ENCODE results near the gene GAS5. TPM values are rescaled to one million over a fixed set of nuclear protein-coding genes. Genes with fewer than 3 reads are reported as not detected.
"Not testable (repeated sequence)": the region's sequence is repeated elsewhere in the genome, so short reads cannot be mapped to it uniquely, and the experiment has no call there.

GAS5 gene
- polyA plus RNA-seq, 2 donors = 419 to 527 TPM

DNA sequence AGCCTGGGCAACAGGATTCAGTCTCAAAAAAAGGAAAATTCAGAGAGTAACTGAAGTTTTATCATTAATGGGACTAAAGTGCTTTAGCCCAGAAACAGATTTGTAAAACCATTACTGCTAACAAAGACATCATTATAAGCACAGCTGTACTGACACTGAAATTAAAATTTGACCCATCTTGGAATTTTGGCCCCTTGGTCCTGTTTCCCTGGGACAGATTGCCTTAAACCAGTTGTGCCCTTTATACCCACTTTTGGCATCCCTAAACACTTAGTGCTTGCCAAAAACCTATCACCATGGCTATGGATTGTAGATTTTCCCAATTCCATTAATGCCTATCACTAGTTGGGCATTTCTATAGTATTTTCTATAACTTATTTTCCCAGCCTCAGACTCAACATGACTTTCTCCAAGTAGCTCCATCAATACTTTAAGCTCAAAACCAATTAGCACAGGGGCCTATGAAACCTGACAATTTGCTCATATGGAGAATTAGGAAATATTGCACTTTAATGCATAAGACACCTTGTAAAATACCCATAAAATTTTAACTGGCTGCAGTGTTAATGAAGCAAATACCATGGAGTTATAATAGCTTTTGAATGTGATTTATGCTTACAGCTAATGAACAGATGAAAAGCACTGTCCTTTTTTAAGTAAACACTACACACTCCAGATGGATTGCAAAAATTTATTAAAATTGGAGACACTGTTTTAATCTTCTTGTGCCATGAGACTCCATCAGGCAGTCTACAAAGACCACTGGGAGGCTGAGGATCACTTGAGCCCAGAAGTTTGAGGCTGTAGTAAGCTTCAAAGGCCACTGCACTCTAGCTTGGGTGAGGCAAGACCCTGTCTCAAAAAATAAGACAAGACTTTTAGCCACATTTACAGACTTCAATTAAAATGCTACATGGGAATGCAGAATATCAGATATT lies 4.3 kb downstream of the GAS5 start:
- Histone ChIP-seq H3K27me3 (ENCODE audit: control insufficient read depth in 1 of 2, insufficient read depth in 2 of 2, low read length in 2 of 2) (no peaks in the 10 kb centered on the region), H3K9me3 (ENCODE audit: control insufficient read depth in 2 of 2, insufficient read depth in 1 of 2, low read depth in 1 of 2, low read length in 1 of 2) (no peaks in the 10 kb centered on the region), H3K4me1 (ENCODE audit: control insufficient read depth in 2 of 2, insufficient read depth in 2 of 2, low read length in 1 of 2) (no peaks in the 10 kb centered on the region), H3K27ac (ENCODE audit: low read depth in 2 of 2, low read length in 1 of 2) (no peak overlapping the region), H3K36me3 (ENCODE audit: control insufficient read depth in 2 of 2, insufficient read depth in 2 of 2, low read length in 1 of 2) (peaks cover 7 to 10% of the 10 kb centered on the region in 2 donors), H3K4me3 (ENCODE audit: low read depth in 1 of 2, low read length in 2 of 2) (no peak overlapping the region)

DNA sequence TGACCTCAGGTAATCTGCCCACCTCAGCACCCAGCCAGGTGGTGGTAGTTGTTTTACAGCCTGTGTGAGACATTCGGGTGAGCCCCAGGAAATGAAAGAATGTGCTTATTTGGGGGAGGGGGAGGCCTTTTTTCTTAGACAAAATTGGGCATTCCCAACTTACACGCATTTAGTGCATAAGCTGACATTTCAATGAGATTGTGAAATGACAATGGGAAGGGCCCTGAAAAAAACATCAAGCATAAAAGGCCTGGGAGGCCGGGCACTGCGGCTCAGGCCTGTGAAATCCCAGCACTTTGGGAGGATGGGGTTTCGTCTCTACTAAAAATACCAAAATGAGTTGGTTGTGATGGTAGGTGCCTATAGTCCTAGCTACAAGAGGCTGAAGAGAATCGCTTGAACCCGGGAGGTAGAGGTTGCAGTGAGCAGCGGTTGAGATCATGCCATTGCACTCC lies 5.0 kb downstream of the GAS5 start:
- WGBS, 2 donors = 68 to 71% methylated on average over 8 of the region's 8 CpGs
- Histone ChIP-seq H3K9me3 (ENCODE audit: control insufficient read depth in 2 of 2, insufficient read depth in 1 of 2, low read depth in 1 of 2, low read length in 1 of 2) (no peaks in the 10 kb centered on the region), H3K27me3 (ENCODE audit: control insufficient read depth in 1 of 2, insufficient read depth in 2 of 2, low read length in 2 of 2) (no peaks in the 10 kb centered on the region), H3K27ac (ENCODE audit: low read depth in 2 of 2, low read length in 1 of 2) (no peak overlapping the region), H3K4me1 (ENCODE audit: control insufficient read depth in 2 of 2, insufficient read depth in 2 of 2, low read length in 1 of 2) (no peaks in the 10 kb centered on the region), H3K36me3 (ENCODE audit: control insufficient read depth in 2 of 2, insufficient read depth in 2 of 2, low read length in 1 of 2) (peaks cover 7 to 10% of the 10 kb centered on the region in 2 donors), H3K4me3 (ENCODE audit: low read depth in 1 of 2, low read length in 2 of 2) (no peak overlapping the region)

GRCh38 chr1:173862146-173862768 lies 5.5 kb downstream of the GAS5 start:
- H3K4me1 ChIP-seq (ENCODE audit: control insufficient read depth in 2 of 2, insufficient read depth in 2 of 2, low read length in 1 of 2); H3K27me3 ChIP-seq (ENCODE audit: control insufficient read depth in 1 of 2, insufficient read depth in 2 of 2, low read length in 2 of 2); H3K4me3 ChIP-seq (ENCODE audit: low read depth in 1 of 2, low read length in 2 of 2); H3K9me3 ChIP-seq (ENCODE audit: control insufficient read depth in 2 of 2, insufficient read depth in 1 of 2, low read depth in 1 of 2, low read length in 1 of 2); H3K27ac ChIP-seq (ENCODE audit: low read depth in 2 of 2, low read length in 1 of 2): not testable (repeated sequence)
- H3K36me3 ChIP-seq (ENCODE audit: control insufficient read depth in 2 of 2, insufficient read depth in 2 of 2, low read length in 1 of 2) = peaks cover 11 to 14% of the 10 kb centered on the region in 2 donors
- 75 to 80% methylated on average over 13 of the region's 13 CpGs for whole genome bisulfite sequencing, 2 donors

- H3K36me3 ChIP-seq (ENCODE audit: control insufficient read depth in 2 of 2, insufficient read depth in 2 of 2, low read length in 1 of 2) = peaks cover 11 to 14% of the 10 kb centered on the region in 2 donors
These were observed 6.1 kb downstream of the GAS5 start for GRCh38 chr1:173861731-173862145.

GRCh38 chr1:173860065-173860464 lies 7.7 kb downstream of the GAS5 start:
- Histone ChIP-seq H3K27me3 (ENCODE audit: control insufficient read depth in 1 of 2, insufficient read depth in 2 of 2, low read length in 2 of 2) (no peaks in the 10 kb centered on the region), H3K4me1 (ENCODE audit: control insufficient read depth in 2 of 2, insufficient read depth in 2 of 2, low read length in 1 of 2) (no peaks in the 10 kb centered on the region), H3K27ac (ENCODE audit: low read depth in 2 of 2, low read length in 1 of 2) (no peak overlapping the region), H3K4me3 (ENCODE audit: low read depth in 1 of 2, low read length in 2 of 2) (no peak overlapping the region), H3K36me3 (ENCODE audit: control insufficient read depth in 2 of 2, insufficient read depth in 2 of 2, low read length in 1 of 2) (peaks cover 11 to 14% of the 10 kb centered on the region in 2 donors), H3K9me3 (ENCODE audit: control insufficient read depth in 2 of 2, insufficient read depth in 1 of 2, low read depth in 1 of 2, low read length in 1 of 2) (no peaks in the 10 kb centered on the region)
- 88 to 91% methylated on average over 1 of the region's 1 CpG for WGBS, 2 donors

More at GRCh38 chr1:173861731-173862145, 6.1 kb downstream of the GAS5 start:
- Histone ChIP-seq H3K27me3 (ENCODE audit: control insufficient read depth in 1 of 2, insufficient read depth in 2 of 2, low read length in 2 of 2) (no peaks in the 10 kb centered on the region), H3K4me3 (ENCODE audit: low read depth in 1 of 2, low read length in 2 of 2) (no peak overlapping the region), H3K9me3 (ENCODE audit: control insufficient read depth in 2 of 2, insufficient read depth in 1 of 2, low read depth in 1 of 2, low read length in 1 of 2) (no peaks in the 10 kb centered on the region), H3K27ac (ENCODE audit: low read depth in 2 of 2, low read length in 1 of 2) (no peak overlapping the region), H3K4me1 (ENCODE audit: control insufficient read depth in 2 of 2, insufficient read depth in 2 of 2, low read length in 1 of 2) (no peaks in the 10 kb centered on the region)
- WGBS, 2 donors = 89 to 90% methylated on average over 7 of the region's 7 CpGs

- H3K4me1 ChIP-seq (ENCODE audit: control insufficient read depth in 2 of 2, insufficient read depth in 2 of 2, low read length in 1 of 2); H3K27me3 ChIP-seq (ENCODE audit: control insufficient read depth in 1 of 2, insufficient read depth in 2 of 2, low read length in 2 of 2); H3K27ac ChIP-seq (ENCODE audit: low read depth in 2 of 2, low read length in 1 of 2); H3K4me3 ChIP-seq (ENCODE audit: low read depth in 1 of 2, low read length in 2 of 2); H3K9me3 ChIP-seq (ENCODE audit: control insufficient read depth in 2 of 2, insufficient read depth in 1 of 2, low read depth in 1 of 2, low read length in 1 of 2): not testable (repeated sequence)
- 98 to 100% methylated on average over 5 of the region's 5 CpGs for WGBS, 2 donors
- H3K36me3 ChIP-seq (ENCODE audit: control insufficient read depth in 2 of 2, insufficient read depth in 2 of 2, low read length in 1 of 2) = peaks cover 11% of the 10 kb centered on the region in 2 donors
These were observed 8.2 kb downstream of the GAS5 start for GRCh38 chr1:173859547-173859946.

GRCh38 chr1:173857363-173857917 lies 10.3 kb downstream of the GAS5 start:
- H3K36me3 ChIP-seq (ENCODE audit: control insufficient read depth in 2 of 2, insufficient read depth in 2 of 2, low read length in 1 of 2) = peaks cover 3 to 6% of the 10 kb centered on the region in 2 donors
- no peak overlapping the region for H3K27ac ChIP-seq (ENCODE audit: low read depth in 2 of 2, low read length in 1 of 2)
- H3K4me1 ChIP-seq (ENCODE audit: control insufficient read depth in 2 of 2, insufficient read depth in 2 of 2, low read length in 1 of 2) = no peaks in the 10 kb centered on the region
- H3K4me3 ChIP-seq (ENCODE audit: low read depth in 1 of 2, low read length in 2 of 2) = no peak overlapping the region
- WGBS, 2 donors = 84 to 87% methylated on average over 4 of the region's 4 CpGs
- no peaks in the 10 kb centered on the region for H3K27me3 ChIP-seq (ENCODE audit: control insufficient read depth in 1 of 2, insufficient read depth in 2 of 2, low read length in 2 of 2)
- no peaks in the 10 kb centered on the region for H3K9me3 ChIP-seq (ENCODE audit: control insufficient read depth in 2 of 2, insufficient read depth in 1 of 2, low read depth in 1 of 2, low read length in 1 of 2)

DNA sequence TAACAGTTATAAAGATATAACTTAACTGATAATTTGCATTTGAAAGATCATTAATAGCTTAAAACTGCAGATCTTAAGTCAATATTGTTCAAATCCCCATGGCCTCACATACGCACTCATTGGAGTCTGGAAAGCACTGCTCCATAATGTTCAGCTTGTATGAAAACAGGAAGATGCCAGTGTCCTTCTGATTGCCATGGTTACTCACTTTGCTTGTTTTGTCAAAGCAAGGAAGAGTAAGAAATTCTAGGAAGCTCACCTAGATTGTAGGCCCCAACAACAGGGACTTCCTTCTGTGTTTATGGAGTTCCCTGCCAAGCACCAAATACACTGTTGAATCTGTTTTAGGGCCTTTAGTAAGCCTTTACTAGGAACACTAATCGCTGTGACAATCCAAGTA lies 10.9 kb downstream of the GAS5 start:
- H3K36me3 ChIP-seq (ENCODE audit: control insufficient read depth in 2 of 2, insufficient read depth in 2 of 2, low read length in 1 of 2) = peaks cover 3 to 6% of the 10 kb centered on the region in 2 donors
- no peaks in the 10 kb centered on the region for H3K4me1 ChIP-seq (ENCODE audit: control insufficient read depth in 2 of 2, insufficient read depth in 2 of 2, low read length in 1 of 2)
- H3K4me3 ChIP-seq (ENCODE audit: low read depth in 1 of 2, low read length in 2 of 2) = no peak overlapping the region
- 87 to 94% methylated on average over 2 of the region's 2 CpGs for WGBS, 2 donors
- no peaks in the 10 kb centered on the region for H3K27me3 ChIP-seq (ENCODE audit: control insufficient read depth in 1 of 2, insufficient read depth in 2 of 2, low read length in 2 of 2)
- no peaks in the 10 kb centered on the region for H3K9me3 ChIP-seq (ENCODE audit: control insufficient read depth in 2 of 2, insufficient read depth in 1 of 2, low read depth in 1 of 2, low read length in 1 of 2)
- no peak overlapping the region for H3K27ac ChIP-seq (ENCODE audit: low read depth in 2 of 2, low read length in 1 of 2)

DNA sequence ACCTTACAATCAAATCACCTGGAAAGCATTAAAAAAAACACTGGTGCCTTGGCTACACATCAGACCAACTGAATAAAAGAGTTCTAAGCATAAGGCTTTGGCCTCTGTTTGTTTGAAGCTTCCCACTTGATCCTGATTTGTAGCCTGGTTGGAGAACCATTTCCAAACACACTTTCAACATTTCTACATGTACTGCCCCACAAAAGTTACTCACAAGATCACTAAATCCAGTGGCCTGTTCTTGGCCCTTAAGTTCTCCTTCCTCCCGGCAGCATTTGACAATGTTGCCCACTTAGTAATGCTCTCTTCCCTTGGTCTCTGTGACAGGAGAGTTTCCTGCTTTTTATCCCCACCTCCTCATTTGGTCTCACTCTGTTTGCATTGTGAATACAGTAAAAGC lies 11.8 kb downstream of the GAS5 start:
- Histone ChIP-seq H3K36me3 (ENCODE audit: control insufficient read depth in 2 of 2, insufficient read depth in 2 of 2, low read length in 1 of 2) (peaks cover 3% of the 10 kb centered on the region in 2 donors), H3K4me3 (ENCODE audit: low read depth in 1 of 2, low read length in 2 of 2) (no peak overlapping the region), H3K27ac (ENCODE audit: low read depth in 2 of 2, low read length in 1 of 2) (no peak overlapping the region), H3K27me3 (ENCODE audit: control insufficient read depth in 1 of 2, insufficient read depth in 2 of 2, low read length in 2 of 2) (no peaks in the 10 kb centered on the region), H3K9me3 (ENCODE audit: control insufficient read depth in 2 of 2, insufficient read depth in 1 of 2, low read depth in 1 of 2, low read length in 1 of 2) (no peaks in the 10 kb centered on the region), H3K4me1 (ENCODE audit: control insufficient read depth in 2 of 2, insufficient read depth in 2 of 2, low read length in 1 of 2) (no peaks in the 10 kb centered on the region)
- WGBS, 2 donors = 87 to 90% methylated on average over 1 of the region's 1 CpG
